Measurements from ENCODE around the gene MAGI3.

The MAGI3 gene

DNA sequence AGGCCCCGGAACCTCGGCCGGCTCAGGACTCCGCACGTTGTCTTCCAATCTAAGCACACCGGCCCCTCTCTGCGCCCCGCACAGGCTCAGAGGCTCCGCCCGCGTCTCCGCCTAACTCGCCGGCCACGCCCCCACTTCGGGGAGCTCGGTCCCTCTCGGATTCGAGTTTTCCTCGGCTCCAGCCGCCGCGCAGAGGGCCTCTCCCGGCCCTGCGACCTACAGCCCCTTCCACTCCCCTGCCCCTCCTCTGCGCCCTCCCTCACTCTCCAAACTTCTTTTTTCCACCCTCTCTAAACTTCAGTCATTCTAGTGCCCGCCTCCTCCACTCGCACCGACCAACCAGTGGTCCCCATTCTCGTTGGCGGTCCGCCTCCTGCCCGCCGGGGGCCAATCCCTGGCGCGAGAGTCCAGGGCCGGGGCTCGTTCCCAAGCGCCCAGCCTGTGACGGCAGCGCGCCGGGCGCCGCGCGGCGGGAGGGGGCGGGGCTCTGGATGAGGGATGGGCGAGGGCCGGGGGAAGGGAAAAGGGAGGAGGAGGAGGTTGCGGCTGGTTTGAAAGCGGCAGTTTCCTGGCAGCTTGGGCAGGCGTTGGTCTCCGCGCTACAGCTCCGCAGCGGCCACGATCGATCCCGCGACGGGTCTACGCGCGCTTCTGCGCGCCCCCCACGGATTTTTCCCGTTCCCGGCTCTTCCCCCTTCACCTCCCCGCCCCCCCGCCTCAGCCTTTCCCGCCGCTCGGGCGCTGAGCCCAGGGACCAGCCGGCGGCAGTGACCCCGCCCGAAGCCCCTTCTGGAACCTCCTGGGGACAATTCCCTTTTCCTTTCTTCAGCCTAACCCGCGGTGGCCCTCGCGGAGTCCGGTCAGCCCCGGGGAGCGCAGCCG lies at the start of gene MAGI3:
MAGI3 (plus strand) TSS at position 563 of the 882 bp plus-strand sequence. CDS start 519 bp downstream, outside the sequence.
- H3K36me3 ChIP-seq (ENCODE audit: insufficient read depth, low read length), result no peaks in the 10 kb centered on the region
- peaks cover 26% of the 10 kb centered on the region for H3K4me1 ChIP-seq (ENCODE audit: insufficient read depth, low read length)
- peak within 1 kb of the TSS; percentile 69 for H3K9ac ChIP-seq (ENCODE audit: low read length)
- H3K27me3 ChIP-seq (ENCODE audit: control insufficient read depth in 1 of 2, insufficient read depth in 2 of 2, low read length in 2 of 2), result no peaks in the 10 kb centered on the region
- H3K9me3 ChIP-seq (ENCODE audit: low read length), result no peaks in the 10 kb centered on the region
- peak within 1 kb of the TSS; percentile 63 to 68 for H3K4me3 ChIP-seq (ENCODE audit: low read depth in 1 of 2, low read length in 2 of 2)
- H3K27ac ChIP-seq (ENCODE audit: low read depth, low read length), result peak within 1 kb of the TSS; percentile 92

DNA sequence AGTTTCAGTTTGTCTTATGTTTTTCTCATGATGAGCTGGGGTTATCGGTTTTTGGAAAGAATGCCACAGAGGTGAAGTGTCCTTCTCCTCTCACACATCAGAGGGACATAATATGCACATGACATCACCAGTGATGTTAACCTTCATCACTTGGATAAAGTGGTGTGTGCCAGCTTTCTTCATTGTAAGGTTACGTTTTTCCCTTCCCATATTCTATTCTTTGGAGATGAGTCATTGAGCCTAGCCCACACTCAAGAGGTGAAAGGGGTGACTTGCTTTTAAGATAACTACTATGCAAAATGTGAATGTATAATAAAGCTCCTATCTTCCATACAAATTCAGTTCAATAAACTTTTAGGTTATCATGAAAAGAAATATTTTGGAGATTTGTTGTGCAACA lies 36.7 kb upstream of the MAGI3 start:
- no peaks in the 10 kb centered on the region for H3K4me1 ChIP-seq (ENCODE audit: insufficient read depth, low read length)
- no peak overlapping the region for H3K27ac ChIP-seq (ENCODE audit: low read depth, low read length)
- H3K36me3 ChIP-seq (ENCODE audit: insufficient read depth, low read length), result no peaks in the 10 kb centered on the region
- no peak overlapping the region for H3K4me3 ChIP-seq (ENCODE audit: low read depth in 1 of 2, low read length in 2 of 2)
- no peaks in the 10 kb centered on the region for H3K9me3 ChIP-seq (ENCODE audit: low read length)
- no peaks in the 10 kb centered on the region for H3K27me3 ChIP-seq (ENCODE audit: control insufficient read depth in 1 of 2, insufficient read depth in 2 of 2, low read length in 2 of 2)
- H3K9ac ChIP-seq (ENCODE audit: low read length), result no peak overlapping the region

DNA sequence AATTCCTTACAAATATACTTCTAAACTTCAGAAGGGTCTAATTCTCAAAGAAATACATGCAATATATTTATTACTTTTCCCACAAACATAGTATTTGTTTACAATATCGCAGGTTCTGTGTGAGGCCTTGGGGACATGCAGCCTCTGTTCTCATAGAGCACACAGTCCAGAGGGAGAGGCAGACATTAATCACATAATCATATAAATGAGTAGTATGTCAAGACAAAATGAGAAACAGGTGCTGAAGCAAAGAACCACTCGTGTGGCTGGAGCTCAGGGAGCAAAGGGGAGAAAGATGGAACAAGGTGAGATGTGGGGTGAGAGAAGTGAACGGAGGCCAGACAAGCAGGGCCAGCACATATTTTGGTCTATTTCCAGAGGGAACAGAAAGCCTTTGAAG lies 26.4 kb upstream of the MAGI3 start:
- no peaks in the 10 kb centered on the region for H3K4me1 ChIP-seq (ENCODE audit: insufficient read depth, low read length)
- no peaks in the 10 kb centered on the region for H3K36me3 ChIP-seq (ENCODE audit: insufficient read depth, low read length)
- no peak overlapping the region for H3K9ac ChIP-seq (ENCODE audit: low read length)
- H3K27ac ChIP-seq (ENCODE audit: low read depth, low read length), result no peak overlapping the region
- no peaks in the 10 kb centered on the region for H3K27me3 ChIP-seq (ENCODE audit: control insufficient read depth in 1 of 2, insufficient read depth in 2 of 2, low read length in 2 of 2)
- no peak overlapping the region for H3K4me3 ChIP-seq (ENCODE audit: low read depth in 1 of 2, low read length in 2 of 2)
- no peaks in the 10 kb centered on the region for H3K9me3 ChIP-seq (ENCODE audit: low read length)

DNA sequence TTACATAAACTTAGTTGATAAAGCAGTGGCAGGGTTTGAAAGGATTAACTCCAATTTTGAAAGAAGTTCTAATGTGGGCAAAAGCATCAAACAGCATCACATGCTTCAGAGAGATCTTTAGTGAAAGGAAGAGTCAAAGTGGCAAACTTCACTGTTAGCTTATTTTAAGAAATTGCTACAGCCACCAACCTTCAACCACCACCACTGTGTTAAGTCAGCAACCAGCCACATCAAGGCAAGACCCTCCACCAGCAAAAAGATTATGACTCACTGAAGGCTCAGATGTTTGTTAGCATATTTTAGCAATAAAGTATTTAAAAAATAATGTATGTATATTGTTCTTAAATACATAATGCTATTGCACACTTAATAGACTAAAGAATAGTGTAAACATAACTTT lies 21.3 kb upstream of the MAGI3 start:
- Histone ChIP-seq H3K9ac (ENCODE audit: low read length) (no peak overlapping the region), H3K36me3 (ENCODE audit: insufficient read depth, low read length) (no peaks in the 10 kb centered on the region), H3K27me3 (ENCODE audit: control insufficient read depth in 1 of 2, insufficient read depth in 2 of 2, low read length in 2 of 2) (no peaks in the 10 kb centered on the region), H3K9me3 (ENCODE audit: low read length) (no peaks in the 10 kb centered on the region), H3K27ac (ENCODE audit: low read depth, low read length) (no peak overlapping the region), H3K4me1 (ENCODE audit: insufficient read depth, low read length) (no peaks in the 10 kb centered on the region), H3K4me3 (ENCODE audit: low read depth in 1 of 2, low read length in 2 of 2) (no peak overlapping the region)

DNA sequence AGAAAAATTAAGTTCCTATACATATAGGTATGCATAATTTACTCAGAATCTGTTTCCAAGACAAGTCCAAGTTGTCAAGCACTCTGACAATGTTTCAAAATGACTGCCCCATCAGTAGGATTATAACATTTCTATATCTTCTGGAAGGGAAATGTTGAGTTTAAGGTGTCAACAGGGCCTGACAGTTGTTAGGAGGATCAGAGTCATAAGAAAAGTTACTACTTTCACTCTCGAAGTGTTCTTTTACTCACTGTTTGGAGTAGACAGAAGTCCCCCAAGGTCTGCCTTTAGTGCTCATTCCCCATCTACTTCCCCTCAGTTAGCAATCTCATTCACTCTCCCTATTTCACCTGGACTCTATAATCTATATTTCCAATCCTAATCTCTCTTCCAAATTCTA lies 20.6 kb upstream of the MAGI3 start:
- H3K9ac ChIP-seq (ENCODE audit: low read length), result no peak overlapping the region
- H3K36me3 ChIP-seq (ENCODE audit: insufficient read depth, low read length), result no peaks in the 10 kb centered on the region
- H3K4me1 ChIP-seq (ENCODE audit: insufficient read depth, low read length), result no peaks in the 10 kb centered on the region
- no peaks in the 10 kb centered on the region for H3K9me3 ChIP-seq (ENCODE audit: low read length)
- H3K27me3 ChIP-seq (ENCODE audit: control insufficient read depth in 1 of 2, insufficient read depth in 2 of 2, low read length in 2 of 2), result no peaks in the 10 kb centered on the region
- H3K27ac ChIP-seq (ENCODE audit: low read depth, low read length), result no peak overlapping the region
- H3K4me3 ChIP-seq (ENCODE audit: low read depth in 1 of 2, low read length in 2 of 2), result no peak overlapping the region

DNA sequence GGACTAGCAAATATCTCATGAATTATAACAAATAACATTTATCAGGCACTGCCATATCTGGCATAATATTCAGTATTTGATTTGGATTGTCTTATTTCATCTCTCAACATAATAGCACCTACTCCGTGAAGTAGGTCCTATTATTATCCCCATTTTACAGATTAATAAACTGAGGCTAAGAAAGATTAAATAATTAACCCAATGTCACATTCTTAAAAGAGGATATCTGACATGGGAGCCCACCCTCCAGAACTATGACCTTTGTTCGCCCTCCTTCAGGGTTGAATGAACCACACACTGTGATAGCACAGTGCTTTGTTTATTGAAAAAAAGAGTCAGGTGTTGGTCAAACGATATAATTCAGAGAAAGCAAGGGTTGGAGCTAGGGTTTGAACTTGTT lies 19.4 kb upstream of the MAGI3 start:
- Histone ChIP-seq H3K27me3 (ENCODE audit: control insufficient read depth in 1 of 2, insufficient read depth in 2 of 2, low read length in 2 of 2) (no peaks in the 10 kb centered on the region), H3K9me3 (ENCODE audit: low read length) (no peaks in the 10 kb centered on the region), H3K4me1 (ENCODE audit: insufficient read depth, low read length) (no peaks in the 10 kb centered on the region), H3K4me3 (ENCODE audit: low read depth in 1 of 2, low read length in 2 of 2) (no peak overlapping the region), H3K9ac (ENCODE audit: low read length) (no peak overlapping the region), H3K27ac (ENCODE audit: low read depth, low read length) (no peak overlapping the region), H3K36me3 (ENCODE audit: insufficient read depth, low read length) (no peaks in the 10 kb centered on the region)

DNA sequence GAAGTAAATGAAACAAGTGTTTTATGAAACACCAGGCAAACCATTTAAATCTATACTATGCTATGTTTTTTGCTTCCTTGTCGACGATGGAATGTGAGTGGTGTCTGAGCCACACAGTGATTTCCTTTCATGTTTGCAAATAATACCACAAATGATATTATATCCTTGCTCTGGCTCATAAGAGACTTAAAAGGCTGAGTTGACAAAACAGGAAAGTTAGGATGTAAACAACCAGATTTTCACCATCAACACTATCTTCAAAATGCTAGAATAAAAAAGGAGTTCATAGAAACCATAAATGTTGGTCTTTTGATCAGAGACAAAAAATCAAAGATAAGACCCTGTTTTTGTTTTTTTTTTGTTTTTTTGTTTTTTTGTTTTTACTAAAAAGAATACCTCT lies 17.8 kb upstream of the MAGI3 start:
- Histone ChIP-seq H3K4me1 (ENCODE audit: insufficient read depth, low read length) (no peaks in the 10 kb centered on the region), H3K9me3 (ENCODE audit: low read length) (no peaks in the 10 kb centered on the region), H3K27ac (ENCODE audit: low read depth, low read length) (no peak overlapping the region), H3K4me3 (ENCODE audit: low read depth in 1 of 2, low read length in 2 of 2) (no peak overlapping the region), H3K27me3 (ENCODE audit: control insufficient read depth in 1 of 2, insufficient read depth in 2 of 2, low read length in 2 of 2) (no peaks in the 10 kb centered on the region), H3K9ac (ENCODE audit: low read length) (no peak overlapping the region), H3K36me3 (ENCODE audit: insufficient read depth, low read length) (no peaks in the 10 kb centered on the region)

DNA sequence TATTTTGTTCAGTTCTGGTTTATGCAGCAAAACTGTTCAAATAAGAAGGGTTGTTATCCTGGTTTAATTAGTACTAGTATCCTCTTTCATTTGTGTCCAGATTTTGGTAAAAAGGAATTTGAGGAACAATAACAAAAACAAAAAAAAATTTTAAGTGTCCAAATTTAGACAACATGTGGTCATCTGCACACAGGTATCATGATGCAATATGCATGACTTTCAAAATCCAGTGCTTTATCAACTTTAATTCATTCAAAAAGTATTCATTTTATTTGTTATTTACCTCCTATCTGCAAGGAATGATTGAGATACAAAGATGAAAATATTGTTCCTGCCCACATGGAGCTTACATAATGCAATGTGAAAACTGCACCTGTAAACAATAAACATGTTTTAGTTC lies 16.7 kb upstream of the MAGI3 start:
- Histone ChIP-seq H3K4me3 (ENCODE audit: low read depth in 1 of 2, low read length in 2 of 2) (no peak overlapping the region), H3K9ac (ENCODE audit: low read length) (no peak overlapping the region), H3K4me1 (ENCODE audit: insufficient read depth, low read length) (no peaks in the 10 kb centered on the region), H3K9me3 (ENCODE audit: low read length) (no peaks in the 10 kb centered on the region), H3K36me3 (ENCODE audit: insufficient read depth, low read length) (no peaks in the 10 kb centered on the region), H3K27me3 (ENCODE audit: control insufficient read depth in 1 of 2, insufficient read depth in 2 of 2, low read length in 2 of 2) (no peaks in the 10 kb centered on the region), H3K27ac (ENCODE audit: low read depth, low read length) (no peak overlapping the region)

DNA sequence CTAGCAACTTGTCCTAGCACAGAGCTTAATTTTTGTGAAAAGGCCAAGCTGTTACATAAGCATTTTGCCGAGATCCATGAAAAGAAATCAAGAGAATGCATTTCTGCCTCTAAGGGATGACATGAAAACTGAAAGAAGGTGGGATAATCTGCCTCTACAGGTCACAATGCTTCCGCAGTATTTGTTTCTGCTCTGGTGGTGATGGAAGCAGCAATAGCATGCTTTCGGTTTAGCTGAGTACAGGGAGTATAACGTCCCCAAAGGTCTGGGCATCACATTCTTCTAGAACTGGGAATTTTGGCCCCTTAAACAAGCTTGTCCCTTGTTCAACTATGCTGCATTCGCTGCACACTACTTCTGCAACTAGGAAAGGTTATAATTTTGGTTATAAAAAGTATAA lies 14.4 kb upstream of the MAGI3 start:
- Histone ChIP-seq H3K36me3 (ENCODE audit: insufficient read depth, low read length) (no peaks in the 10 kb centered on the region), H3K27me3 (ENCODE audit: control insufficient read depth in 1 of 2, insufficient read depth in 2 of 2, low read length in 2 of 2) (no peaks in the 10 kb centered on the region), H3K9me3 (ENCODE audit: low read length) (no peaks in the 10 kb centered on the region), H3K27ac (ENCODE audit: low read depth, low read length) (no peak overlapping the region), H3K4me1 (ENCODE audit: insufficient read depth, low read length) (no peaks in the 10 kb centered on the region), H3K4me3 (ENCODE audit: low read depth in 1 of 2, low read length in 2 of 2) (peak overlapping the region in 1 of 2 donors; percentile 16), H3K9ac (ENCODE audit: low read length) (no peak overlapping the region)

DNA sequence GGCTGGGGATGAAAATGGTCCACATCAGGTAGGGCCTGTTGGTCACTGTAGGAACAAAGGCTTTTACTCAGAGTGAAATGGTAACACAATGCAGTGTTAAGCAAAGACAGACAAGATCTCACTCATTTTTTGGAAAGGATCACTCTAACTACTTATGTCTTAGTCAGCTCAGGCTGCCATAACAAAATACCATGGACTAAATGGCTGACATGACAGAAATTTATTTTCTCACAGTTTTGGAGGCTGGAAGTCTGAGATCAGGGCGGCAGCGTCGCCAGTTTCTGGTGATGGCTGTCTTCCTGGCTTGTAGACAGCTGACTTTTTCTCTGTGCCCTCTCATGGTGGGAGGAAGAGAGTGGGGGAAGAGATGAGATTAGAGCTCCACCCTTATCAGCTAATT lies 10.2 kb upstream of the MAGI3 start:
- Histone ChIP-seq H3K36me3 (ENCODE audit: insufficient read depth, low read length) (no peaks in the 10 kb centered on the region), H3K4me1 (ENCODE audit: insufficient read depth, low read length) (no peaks in the 10 kb centered on the region), H3K9me3 (ENCODE audit: low read length) (no peaks in the 10 kb centered on the region), H3K4me3 (ENCODE audit: low read depth in 1 of 2, low read length in 2 of 2) (no peak overlapping the region), H3K27ac (ENCODE audit: low read depth, low read length) (no peak overlapping the region), H3K9ac (ENCODE audit: low read length) (no peak overlapping the region), H3K27me3 (ENCODE audit: control insufficient read depth in 1 of 2, insufficient read depth in 2 of 2, low read length in 2 of 2) (no peaks in the 10 kb centered on the region)

DNA sequence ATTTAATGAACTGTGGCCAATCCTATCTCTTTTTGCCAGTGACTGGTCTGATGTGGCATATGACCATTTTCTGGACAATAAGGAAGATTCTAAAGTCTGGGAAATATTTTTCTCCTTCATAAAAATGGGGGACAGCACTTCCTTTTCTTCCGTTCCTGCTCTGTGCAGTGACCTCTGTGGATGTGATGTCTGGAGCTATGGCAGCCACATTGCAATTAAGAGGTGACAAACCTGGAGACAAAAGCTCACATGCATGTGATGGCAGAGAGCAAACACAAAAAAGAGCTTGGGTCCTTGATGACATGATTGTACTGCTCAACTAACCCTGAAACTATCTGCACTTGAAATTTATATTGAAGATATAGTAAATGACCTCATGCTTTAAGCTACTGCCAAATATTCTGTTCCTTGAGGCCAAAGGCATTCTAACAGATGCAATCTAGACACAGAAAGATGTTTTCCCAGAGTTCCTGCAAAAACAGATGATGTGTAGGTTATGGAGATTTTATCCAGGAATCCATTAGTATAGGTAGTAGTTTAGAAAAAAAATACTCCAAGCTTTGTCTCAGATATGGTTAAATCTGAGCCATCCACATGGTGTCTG lies 2.2 kb upstream of the MAGI3 start:
- Histone ChIP-seq H3K9me3 (ENCODE audit: low read length) (no peaks in the 10 kb centered on the region), H3K4me3 (ENCODE audit: low read depth in 1 of 2, low read length in 2 of 2) (no peak overlapping the region), H3K27ac (ENCODE audit: low read depth, low read length) (no peak overlapping the region), H3K4me1 (ENCODE audit: insufficient read depth, low read length) (peaks cover 16% of the 10 kb centered on the region), H3K27me3 (ENCODE audit: control insufficient read depth in 1 of 2, insufficient read depth in 2 of 2, low read length in 2 of 2) (no peaks in the 10 kb centered on the region), H3K9ac (ENCODE audit: low read length) (no peak overlapping the region), H3K36me3 (ENCODE audit: insufficient read depth, low read length) (no peaks in the 10 kb centered on the region)
